Kidney (tissue), 14 donors: ENCODE measurements around the gene MIPEP. TPM values are rescaled to one million over a fixed set of nuclear protein-coding genes. Genes with fewer than 3 reads are reported as not detected.

ENCODE experiments used
- DNase-seq, 5 donors: peaks; one replicate each; pipeline ENCODE4 v3.0.0-alpha.2; 2013 to 2020
- FAIRE-seq: peaks from 2 replicates; lab custom pipeline; 2012; peaks lifted over from hg19 to GRCh38; lab: Jason Lieb, UNC
- H3K27ac ChIP-seq, 2 donors: one replicate each; pipeline ENCODE4 v1.7.0; 2013; ENCODE audit warnings: low read depth in 2 of 2, low read length in 2 of 2, inconsistent platforms in 1 of 2
- H3K27me3 ChIP-seq: one replicate; pipeline ENCODE4 v1.7.1; 2013; ENCODE audit warnings: low read length, inconsistent platforms; ENCODE audit not compliant: control insufficient read depth, insufficient read depth
- H3K36me3 ChIP-seq, 3 donors: one replicate each; pipeline versions ENCODE4 v1.7.0 to v1.7.1; 2013; ENCODE audit warnings: low read length in 3 of 3, control low read depth in 1 of 3, inconsistent platforms in 1 of 3; ENCODE audit not compliant: insufficient read depth in 3 of 3, control insufficient read depth in 2 of 3
- H3K4me1 ChIP-seq, 3 donors: one replicate each; pipeline versions ENCODE4 v1.7.0 to v1.7.1; 2013; ENCODE audit warnings: low read length in 3 of 3, inconsistent platforms in 1 of 3, low read depth in 1 of 3; ENCODE audit not compliant: control insufficient read depth in 2 of 3, insufficient read depth in 2 of 3
- H3K4me3 ChIP-seq, 3 donors: one replicate each; pipeline versions ENCODE4 v1.7.0 to v1.8.1; 2013; ENCODE audit warnings: low read length in 3 of 3, control low read depth in 1 of 3, inconsistent platforms in 1 of 3
- H3K9ac ChIP-seq, 3 donors: one replicate each; pipeline versions ENCODE4 v1.7.0 to v1.7.1; 2013; ENCODE audit warnings: low read length in 3 of 3, control low read depth in 1 of 3, inconsistent platforms in 1 of 3
- H3K9me3 ChIP-seq, 3 donors: one replicate each; pipeline versions ENCODE4 v1.7.0 to v1.7.1; 2013; ENCODE audit warnings: low read length in 3 of 3, control low read depth in 1 of 3, inconsistent platforms in 1 of 3; ENCODE audit not compliant: control insufficient read depth in 2 of 3, insufficient read depth in 1 of 3
- intact Hi-C: fragments of 100-400 bp; cut with DNase I; formaldehyde crosslinking; loops from one replicate; pipeline ENCODE4 v1.11.1; 2022
- polyA plus RNA-seq: library from polyadenylated mRNA; stranded (reverse); fragments of 350-450 nt; fragmentation: Illumina TruSeq; extraction: RNeasy Lipid Tissue Mini Kit (QIAGEN cat#74804); gene quantifications from one replicate; pipeline ENCODE4 v1.2.3, GENCODE V29; 2014; ENCODE audit warnings: low read depth, low replicate concordance; ENCODE audit not compliant: insufficient read depth
- total RNA-seq: library from RNA; stranded (reverse); fragmentation: NEBNext Ultra II Directional; extraction: Animal tissue kit (Norgen Biotek cat#: 25700); gene quantifications from one replicate; pipeline ENCODE4 v1.2.1, GENCODE V29; 2021
- TF ChIP-seq, protein P1 (sequence below): IDR thresholded peaks from 3 replicates; pipeline ENCODE4 v1.5.1; 2012; ENCODE audit warnings: mild to moderate bottlenecking, moderate library complexity, borderline replicate concordance; ENCODE audit not compliant: insufficient read depth; ENCODE audit errors: extremely low read depth
- donor health status: control.
- donor health status: control.
- donor health status: control.
- donor health status: control.
- donor health status: control.
- donor health status: DM: yes; HTN: yes; CAD: no.
- donor health status: Normal renal cell carcinoma (clear cell type).

Gene MIPEP
- total and polyA plus RNA-seq, 2 donors from 2014 or later: 29.1 to 46.8 TPM

DNA sequence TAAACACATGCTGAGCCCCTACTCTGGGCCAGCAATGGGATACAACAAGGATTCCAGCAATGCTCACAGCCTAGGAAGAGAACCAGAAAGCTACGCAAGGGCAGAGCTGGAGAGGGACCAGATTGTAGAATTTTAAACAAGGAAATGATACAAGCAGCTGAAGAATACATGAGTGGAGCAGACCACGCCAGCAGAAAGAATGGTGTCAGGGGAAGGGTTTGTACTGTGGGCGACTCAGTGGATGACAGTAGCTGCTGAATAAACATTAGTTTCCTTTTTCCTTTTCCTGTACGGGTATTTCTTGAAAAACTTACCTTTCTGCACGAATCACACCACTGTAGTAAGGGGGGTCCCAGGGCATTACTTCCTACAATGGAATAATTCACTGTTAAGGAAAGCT is 30.7 kb downstream of the MIPEP start:
- Histone ChIP-seq H3K9ac (no peak overlapping the region), H3K9me3 (no peaks in the 10 kb centered on the region), H3K36me3 (peaks cover 0 to 8% (median 2%) of the 10 kb centered on the region in 3 donors), H3K4me1 (no peaks in the 10 kb centered on the region), H3K27ac (no peak overlapping the region), H3K4me3 (no peak overlapping the region), H3K27me3 (no peaks in the 10 kb centered on the region)
- intact Hi-C loops: no loop called here
- TF ChIP-seq, protein P1, sequence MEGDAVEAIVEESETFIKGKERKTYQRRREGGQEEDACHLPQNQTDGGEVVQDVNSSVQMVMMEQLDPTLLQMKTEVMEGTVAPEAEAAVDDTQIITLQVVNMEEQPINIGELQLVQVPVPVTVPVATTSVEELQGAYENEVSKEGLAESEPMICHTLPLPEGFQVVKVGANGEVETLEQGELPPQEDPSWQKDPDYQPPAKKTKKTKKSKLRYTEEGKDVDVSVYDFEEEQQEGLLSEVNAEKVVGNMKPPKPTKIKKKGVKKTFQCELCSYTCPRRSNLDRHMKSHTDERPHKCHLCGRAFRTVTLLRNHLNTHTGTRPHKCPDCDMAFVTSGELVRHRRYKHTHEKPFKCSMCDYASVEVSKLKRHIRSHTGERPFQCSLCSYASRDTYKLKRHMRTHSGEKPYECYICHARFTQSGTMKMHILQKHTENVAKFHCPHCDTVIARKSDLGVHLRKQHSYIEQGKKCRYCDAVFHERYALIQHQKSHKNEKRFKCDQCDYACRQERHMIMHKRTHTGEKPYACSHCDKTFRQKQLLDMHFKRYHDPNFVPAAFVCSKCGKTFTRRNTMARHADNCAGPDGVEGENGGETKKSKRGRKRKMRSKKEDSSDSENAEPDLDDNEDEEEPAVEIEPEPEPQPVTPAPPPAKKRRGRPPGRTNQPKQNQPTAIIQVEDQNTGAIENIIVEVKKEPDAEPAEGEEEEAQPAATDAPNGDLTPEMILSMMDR: no peak
- FAIRE-seq (no peak), DNase-seq (no peak)

DNA sequence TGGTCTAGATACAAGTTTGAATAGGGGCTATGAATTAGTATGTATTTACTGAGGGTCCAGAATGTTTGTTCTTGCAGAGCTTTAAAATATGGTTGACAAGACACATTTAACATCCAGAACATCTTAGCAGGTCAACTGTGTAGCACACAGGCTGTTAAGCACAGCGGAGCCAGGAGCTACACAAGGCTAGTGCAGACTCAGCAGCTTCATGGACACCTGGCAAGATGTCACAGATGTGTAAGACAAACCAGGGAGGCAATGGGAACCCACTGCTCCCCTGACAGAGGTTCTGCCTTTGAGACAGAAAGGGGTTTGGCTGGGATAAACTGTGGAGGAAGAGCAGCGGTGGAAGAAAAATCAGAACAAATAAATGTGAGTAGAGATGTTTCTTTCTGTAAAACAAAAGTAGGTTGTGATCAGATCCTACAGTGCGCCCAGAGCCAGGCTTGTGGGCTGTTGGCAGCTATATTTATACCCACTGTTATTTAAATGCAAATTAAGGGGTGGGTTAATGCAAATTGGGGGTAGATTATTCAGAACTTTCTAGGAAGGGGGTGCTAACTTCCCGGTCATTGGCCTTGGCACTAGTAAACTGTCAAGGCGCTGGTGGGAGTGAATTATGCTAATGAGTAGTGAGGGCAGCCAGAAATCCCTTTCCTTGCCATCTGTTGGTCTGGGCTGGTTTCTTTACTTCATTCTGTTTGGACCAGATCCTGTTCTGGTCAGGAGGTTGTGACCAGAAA is 33.0 kb downstream of the MIPEP start:
- H3K4me3 ChIP-seq: no peak overlapping the region
- H3K4me1 ChIP-seq: no peaks in the 10 kb centered on the region
- no peak for DNase-seq
- H3K27me3 ChIP-seq: no peaks in the 10 kb centered on the region
- no peaks in the 10 kb centered on the region for H3K9me3 ChIP-seq
- TF ChIP-seq, protein P1: no peak
- H3K27ac ChIP-seq: no peak overlapping the region
- FAIRE-seq: no peak
- H3K36me3 ChIP-seq: peaks cover 0 to 3% (median 0%) of the 10 kb centered on the region in 3 donors
- H3K9ac ChIP-seq: no peak overlapping the region
- intact Hi-C loops: no loop called here

DNA sequence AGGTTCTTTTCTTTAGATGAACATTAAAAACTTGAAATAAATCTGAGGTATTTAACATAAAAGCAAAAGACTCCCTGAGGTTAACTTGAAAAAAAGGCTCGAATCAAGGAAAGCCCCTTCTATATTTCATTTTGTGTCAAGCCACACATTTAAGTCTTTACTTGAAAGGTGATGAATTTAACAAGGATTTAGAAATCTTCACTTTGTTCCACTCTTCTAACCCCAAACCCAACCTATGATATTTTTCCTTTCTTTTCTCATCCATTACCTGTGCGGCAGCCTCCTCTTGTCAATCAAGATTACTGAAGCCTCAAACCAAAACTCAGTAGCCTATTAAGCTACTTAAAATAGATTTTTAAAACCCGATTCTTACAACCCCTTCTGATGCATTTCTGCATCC is 33.8 kb downstream of the MIPEP start:
- no peak for DNase-seq
- TF ChIP-seq, protein P1: no peak
- intact Hi-C loops: no loop called here
- H3K9me3 ChIP-seq: no peaks in the 10 kb centered on the region
- H3K4me1 ChIP-seq: no peaks in the 10 kb centered on the region
- H3K4me3 ChIP-seq: no peak overlapping the region
- no peak overlapping the region for H3K9ac ChIP-seq
- H3K27me3 ChIP-seq: no peaks in the 10 kb centered on the region
- H3K36me3 ChIP-seq: peaks cover 0 to 3% (median 0%) of the 10 kb centered on the region in 3 donors
- no peak for FAIRE-seq
- no peak overlapping the region for H3K27ac ChIP-seq
